Measurements from ENCODE around the gene GALNT9.

DNA sequence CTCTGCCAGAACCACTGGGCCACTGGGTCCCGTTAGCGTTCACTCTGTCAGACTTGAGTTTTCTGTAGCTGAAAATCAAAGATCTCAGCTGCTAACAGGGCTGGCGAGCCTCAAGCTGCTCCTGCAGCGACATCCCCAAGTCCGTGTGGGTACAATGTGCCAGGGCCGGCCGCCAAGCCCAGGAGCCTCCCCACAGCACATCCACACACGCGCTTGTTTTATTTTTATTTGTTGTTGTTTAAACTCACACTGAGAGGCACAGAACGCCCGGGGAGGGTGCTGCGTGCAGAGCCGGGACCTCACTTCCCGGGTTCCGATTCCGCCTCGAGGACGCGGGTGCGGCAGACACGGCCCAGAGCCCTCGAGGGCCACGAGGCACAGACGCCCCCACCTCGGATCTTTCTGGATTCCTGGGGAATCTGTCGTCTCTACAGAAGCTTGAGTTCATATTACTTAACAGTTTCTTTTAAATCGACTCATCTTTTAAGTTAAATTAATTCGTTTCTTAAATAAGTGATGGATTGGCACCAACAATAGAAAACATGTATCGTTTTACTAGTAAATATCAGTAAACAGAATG is 9.3 kb downstream of the GALNT9 start:
- TF ChIP-seq CTCF (IDR thresholded peaks at IDR 0.05; ENCODE audit: insufficient read depth, low read depth, low read length) (no peak), EZH2 (IDR thresholded peaks at IDR 0.05; ENCODE audit: insufficient read depth, low read length) (no peak)

All from astrocyte (in vitro differentiated cells and primary cell).